Measurements from ENCODE around the gene CLDN24. TPM values are rescaled to one million over a fixed set of nuclear protein-coding genes. Genes with fewer than 3 reads are reported as not detected.

Gene CLDN24
- total RNA-seq, 6 donors from 2014 or later = not detected

- DNase-seq (peak in 1 of 2 donors; percentile 33), ATAC-seq (ENCODE audit: low FRiP score in 2 of 2) (no peak)
- TF ChIP-seq CTCF (IDR thresholded peaks at IDR 0.05) = no peak
- TF ChIP-seq EP300 (IDR thresholded peaks at IDR 0.05) = no peak
- no peak for TF ChIP-seq POLR2AphosphoS5 (IDR thresholded peaks at IDR 0.05)
- no peak for TF ChIP-seq POLR2A (IDR thresholded peaks at IDR 0.05)
These were observed 21.5 kb upstream of the CLDN24 start for GRCh38 chr4:183343730-183344129.

GRCh38 chr4:183342541-183343533 lies 20.6 kb upstream of the CLDN24 start:
- H3K4me3 ChIP-seq = peak overlapping the region in 1 of 4 donors; percentile 4
- no peaks in the 10 kb centered on the region for H3K9me3 ChIP-seq
- H3K27ac ChIP-seq = no peak overlapping the region
- ATAC-seq (ENCODE audit: low FRiP score in 2 of 2) = peak in 1 of 2 donors; percentile 62
- 37 to 44% methylated on average over 16 to 30 of the region's 40 CpGs for WGBS, 2 donors
- peaks cover 0 to 9% (median 3%) of the 10 kb centered on the region in 4 donors for H3K4me1 ChIP-seq
- no peak for TF ChIP-seq POLR2A (IDR thresholded peaks at IDR 0.05)
- no peak for TF ChIP-seq CTCF (IDR thresholded peaks at IDR 0.05)
- TF ChIP-seq POLR2AphosphoS5 (IDR thresholded peaks at IDR 0.05) = no peak
- no peak for TF ChIP-seq EP300 (IDR thresholded peaks at IDR 0.05)
- peak in 1 of 2 donors; percentile 77 for DNase-seq
- H3K27me3 ChIP-seq = no peaks in the 10 kb centered on the region
- no peaks in the 10 kb centered on the region for H3K36me3 ChIP-seq

More at GRCh38 chr4:183343730-183344129, 21.5 kb upstream of the CLDN24 start:
- no peak overlapping the region for H3K27ac ChIP-seq
- H3K9me3 ChIP-seq = no peaks in the 10 kb centered on the region
- no peak overlapping the region for H3K4me3 ChIP-seq
- H3K4me1 ChIP-seq = peaks cover 0 to 9% (median 3%) of the 10 kb centered on the region in 4 donors
- no peaks in the 10 kb centered on the region for H3K27me3 ChIP-seq
- H3K36me3 ChIP-seq = no peaks in the 10 kb centered on the region
- WGBS, 2 donors = 93 to 97% methylated on average over 7 of the region's 7 CpGs

GRCh38 chr4:183337833-183338232 lies 15.6 kb upstream of the CLDN24 start:
- Histone ChIP-seq H3K27me3 (no peaks in the 10 kb centered on the region), H3K36me3 (no peaks in the 10 kb centered on the region), H3K4me1 (peaks cover 2 to 7% (median 4%) of the 10 kb centered on the region in 4 donors), H3K4me3 (no peak overlapping the region), H3K9me3 (no peaks in the 10 kb centered on the region), H3K27ac (no peak overlapping the region)
- no peak for TF ChIP-seq CTCF (IDR thresholded peaks at IDR 0.05)
- no peak for TF ChIP-seq POLR2A (IDR thresholded peaks at IDR 0.05)
- TF ChIP-seq POLR2AphosphoS5 (IDR thresholded peaks at IDR 0.05) = no peak
- no peak for TF ChIP-seq EP300 (IDR thresholded peaks at IDR 0.05)
- DNase-seq = peak in 1 of 2 donors; percentile 16
- ATAC-seq (ENCODE audit: low FRiP score in 2 of 2) = no peak
- WGBS, 2 donors = 85 to 100% methylated on average over 3 to 7 of the region's 7 CpGs

- WGBS, 2 donors = 83% methylated on average over 9 of the region's 9 CpGs; no CpG with 5 or more reads in 1 of the 2 donors
- TF ChIP-seq POLR2AphosphoS5 (IDR thresholded peaks at IDR 0.05) (no peak), CTCF (IDR thresholded peaks at IDR 0.05) (no peak), POLR2A (IDR thresholded peaks at IDR 0.05) (no peak), EP300 (IDR thresholded peaks at IDR 0.05) (no peak)
- ATAC-seq (ENCODE audit: low FRiP score in 2 of 2) (no peak), DNase-seq (no peak)
- no peaks in the 10 kb centered on the region for H3K9me3 ChIP-seq
- H3K27ac ChIP-seq = no peak overlapping the region
- peaks cover 0 to 7% (median 1%) of the 10 kb centered on the region in 4 donors for H3K4me1 ChIP-seq
- no peak overlapping the region for H3K4me3 ChIP-seq
- no peaks in the 10 kb centered on the region for H3K27me3 ChIP-seq
- no peaks in the 10 kb centered on the region for H3K36me3 ChIP-seq
These were observed 15.1 kb upstream of the CLDN24 start for GRCh38 chr4:183337349-183337748.

Data from upper lobe of left lung (tissue), 6 donors.